Activated T-cell treated with anti-CD3 and anti-CD28 coated beads for 48 hours (primary cell): ENCODE data around the gene RASA1.

Experiments used
- DNase-seq: peaks from one replicate; pipeline ENCODE4 v3.0.0-alpha.2; 2020; ENCODE audit warnings: low read depth

The RASA1 gene

GRCh38 chr5:87361031-87361445 is 93.4 kb downstream of the RASA1 start:
- no peak for DNase-seq

DNA sequence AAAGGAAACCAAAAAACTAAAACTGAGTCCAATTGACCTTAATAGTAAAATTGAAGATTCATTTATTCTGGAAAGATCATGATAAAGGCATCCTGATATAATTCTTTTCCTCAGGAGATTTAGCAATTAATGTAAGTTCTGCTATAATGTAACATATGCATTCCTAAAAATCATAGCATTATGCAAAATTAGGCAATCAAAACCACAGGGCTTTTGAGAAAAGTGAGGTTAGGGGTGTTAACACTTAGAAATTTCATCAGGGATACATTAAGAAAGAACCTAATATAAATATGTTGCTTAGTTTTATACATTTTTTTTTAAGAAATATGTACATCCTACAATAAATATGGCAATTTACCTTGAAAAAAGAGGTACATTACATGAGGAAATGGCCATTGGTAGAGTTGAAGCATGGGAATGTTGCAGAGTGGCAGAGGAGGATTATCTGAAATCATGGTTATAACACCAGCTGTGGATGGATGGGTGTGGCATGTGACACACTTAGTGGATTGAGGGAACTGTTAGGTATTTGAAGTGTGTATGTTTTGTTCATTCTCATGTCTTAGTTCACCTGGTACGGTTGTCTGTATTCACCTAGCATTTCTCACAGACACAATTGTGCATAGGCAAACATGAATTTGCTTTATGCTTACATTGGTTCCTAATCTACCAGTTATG is 94.0 kb downstream of the RASA1 start:
- DNase-seq = no peak

DNA sequence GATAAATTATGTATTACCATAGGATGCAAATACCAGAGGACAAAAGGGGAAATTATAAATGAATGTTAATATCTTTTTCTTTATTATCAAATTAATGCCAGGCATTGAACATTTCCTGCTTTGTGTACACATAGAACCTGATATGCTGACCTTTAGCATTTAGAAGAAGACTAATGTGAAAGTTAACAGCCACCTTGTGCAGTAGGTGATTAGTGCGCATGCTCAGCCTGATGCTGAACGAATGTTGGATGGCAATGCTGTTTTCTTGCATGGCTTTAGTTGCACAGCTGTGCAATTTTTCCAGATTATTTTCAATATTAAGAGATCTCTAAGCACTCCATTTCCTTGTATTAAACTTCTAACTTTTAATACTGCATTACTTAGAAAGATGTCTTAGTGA is 99.6 kb downstream of the RASA1 start:
- no peak for DNase-seq

DNA sequence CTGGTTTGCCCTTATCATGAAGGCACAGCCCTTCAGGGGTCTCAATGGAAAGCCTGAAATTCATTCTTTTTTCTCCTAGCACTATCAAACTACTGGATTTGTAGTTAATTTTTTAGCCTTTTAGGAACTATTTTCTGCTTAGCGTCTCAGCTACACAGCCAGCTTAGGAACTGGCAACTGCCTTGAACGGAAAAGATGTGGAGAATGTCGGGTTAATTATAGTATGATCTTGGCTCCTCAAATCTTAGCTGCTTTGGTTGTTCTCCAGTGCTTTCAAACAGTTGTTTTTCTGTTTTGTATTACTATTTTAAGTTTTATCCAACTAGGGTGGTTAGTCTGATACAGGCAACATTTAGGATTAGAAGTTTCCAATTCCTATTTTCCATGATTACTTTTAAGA is 100.9 kb downstream of the RASA1 start:
- no peak for DNase-seq

DNA sequence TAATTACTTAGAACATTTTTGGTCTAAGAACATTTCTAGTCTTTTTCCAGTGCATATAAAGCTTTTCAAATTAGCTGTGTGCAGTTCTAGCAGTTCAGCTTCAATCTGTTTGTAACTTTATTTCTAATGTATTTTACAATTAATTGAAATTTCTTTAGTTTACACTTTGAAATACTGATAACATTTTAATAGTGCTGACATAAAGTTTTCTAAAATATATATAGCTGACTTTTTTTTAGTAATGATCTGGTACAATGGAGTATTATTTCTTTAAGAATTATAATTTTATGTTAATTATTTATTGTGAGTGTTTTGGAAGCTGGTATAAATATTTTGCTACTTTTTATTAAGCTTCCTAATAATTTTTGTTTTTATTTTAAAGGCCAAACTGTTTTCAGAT is 101.7 kb downstream of the RASA1 start:
- DNase-seq = no peak

DNA sequence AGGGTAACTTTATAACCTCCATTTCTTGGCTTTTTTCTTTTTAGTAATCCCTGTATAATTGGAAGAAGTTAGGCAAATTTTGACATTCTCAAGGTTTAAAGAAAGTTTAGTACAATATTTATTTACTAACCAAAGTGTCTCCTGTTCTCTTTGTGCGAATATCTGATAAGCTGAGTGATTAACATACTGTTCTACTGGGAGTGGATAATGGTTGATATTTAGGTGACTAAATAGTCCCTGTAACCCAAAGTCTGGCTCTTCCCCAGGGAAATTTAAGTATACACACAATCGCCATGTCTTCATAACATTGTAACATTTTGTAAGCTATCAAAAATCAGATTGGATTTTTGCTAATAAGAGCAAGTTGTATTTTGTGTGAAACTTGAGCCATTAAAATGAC is 105.0 kb downstream of the RASA1 start:
- no peak for DNase-seq

- DNase-seq = no peak
Observed at GRCh38 chr5:87382224-87382623, 114.5 kb downstream of the RASA1 start.

- DNase-seq = no peak
Observed at GRCh38 chr5:87383216-87383615, 115.5 kb downstream of the RASA1 start.

DNA sequence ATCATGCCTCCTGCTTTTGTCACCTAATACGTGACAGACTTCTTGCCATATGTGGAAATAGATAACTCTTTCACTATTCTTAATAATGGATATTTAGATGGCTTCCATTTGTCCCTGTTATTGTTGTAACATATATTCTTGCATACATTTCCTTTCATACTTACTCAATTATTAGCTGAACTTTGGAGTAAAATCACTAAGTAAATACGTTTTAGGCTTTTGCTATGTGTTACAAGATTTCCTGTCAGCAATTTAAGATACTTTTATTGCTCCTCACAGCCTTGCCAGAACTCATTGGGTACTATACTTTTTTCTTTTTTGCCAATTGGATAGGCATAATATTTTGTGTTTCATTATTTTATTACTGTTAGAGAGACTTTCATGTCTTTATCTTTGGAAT is 118.1 kb downstream of the RASA1 start:
- no peak for DNase-seq

DNA sequence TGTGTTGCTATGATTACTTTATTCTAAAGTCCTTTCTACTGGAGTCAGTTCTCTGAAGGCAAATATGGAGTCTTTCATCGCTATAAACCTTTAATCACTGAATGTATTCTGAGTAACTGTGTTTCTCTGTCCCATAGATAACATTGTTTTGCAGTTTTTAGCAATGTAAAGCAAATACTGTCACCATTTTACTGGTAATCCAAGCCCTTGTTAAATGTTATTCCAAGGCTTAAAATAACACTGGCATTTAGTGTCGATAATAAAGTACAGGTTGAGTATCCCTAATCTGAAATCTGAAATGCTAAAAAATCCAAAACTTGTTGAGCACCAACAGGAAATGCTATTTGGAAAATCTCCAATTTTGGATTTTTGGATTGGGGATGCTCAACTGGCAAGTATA is 120.4 kb downstream of the RASA1 start:
- DNase-seq = no peak

GRCh38 chr5:87389296-87390034 is 121.8 kb downstream of the RASA1 start:
- no peak for DNase-seq

DNA sequence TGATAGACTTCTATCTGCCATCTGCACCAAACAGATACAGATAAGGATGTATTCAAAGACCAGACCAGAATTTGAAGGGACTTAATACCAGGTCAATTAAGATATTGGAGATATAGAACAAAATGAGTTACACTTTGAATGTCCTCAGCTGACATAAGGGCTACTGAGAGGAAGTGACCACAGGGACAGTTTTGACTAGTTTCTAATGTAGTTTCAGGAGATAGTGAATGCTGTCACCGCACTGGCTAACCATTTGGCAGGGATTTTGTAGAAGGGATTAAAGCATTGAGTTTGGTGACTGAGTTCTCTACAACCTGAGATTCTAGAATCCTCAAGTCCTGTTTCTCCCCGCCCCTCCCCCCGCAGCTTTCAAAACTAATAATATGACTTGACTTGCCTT is 122.4 kb downstream of the RASA1 start:
- DNase-seq = no peak

DNA sequence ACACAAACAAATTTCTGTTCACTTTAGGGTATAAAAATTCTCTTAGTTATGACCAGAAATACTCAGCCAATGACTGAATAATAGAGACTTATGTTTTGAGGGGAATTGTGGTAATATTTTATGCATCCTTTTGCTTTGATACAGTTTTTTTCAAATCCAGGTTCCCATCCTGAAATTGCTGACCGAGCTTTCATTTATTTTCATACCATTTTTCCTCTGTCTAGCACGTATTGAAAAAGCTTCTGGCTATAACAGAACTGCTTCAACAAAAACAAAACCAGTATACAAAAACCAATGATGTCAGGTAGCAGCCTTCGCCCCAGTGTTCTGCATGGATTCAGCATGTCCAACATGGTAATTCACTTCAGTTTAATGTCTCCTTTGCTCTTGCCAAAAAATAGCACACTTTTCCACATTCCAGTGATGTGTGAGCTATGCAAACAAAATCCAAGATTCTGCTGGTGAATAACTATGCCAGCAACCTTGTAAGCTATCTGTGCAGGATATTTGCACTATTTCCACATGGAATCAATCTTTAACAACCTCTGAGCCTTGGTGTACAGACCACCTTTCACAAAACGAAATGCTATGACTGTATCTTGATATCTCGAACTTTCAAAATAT is 123.0 kb downstream of the RASA1 start:
- DNase-seq = no peak

DNA sequence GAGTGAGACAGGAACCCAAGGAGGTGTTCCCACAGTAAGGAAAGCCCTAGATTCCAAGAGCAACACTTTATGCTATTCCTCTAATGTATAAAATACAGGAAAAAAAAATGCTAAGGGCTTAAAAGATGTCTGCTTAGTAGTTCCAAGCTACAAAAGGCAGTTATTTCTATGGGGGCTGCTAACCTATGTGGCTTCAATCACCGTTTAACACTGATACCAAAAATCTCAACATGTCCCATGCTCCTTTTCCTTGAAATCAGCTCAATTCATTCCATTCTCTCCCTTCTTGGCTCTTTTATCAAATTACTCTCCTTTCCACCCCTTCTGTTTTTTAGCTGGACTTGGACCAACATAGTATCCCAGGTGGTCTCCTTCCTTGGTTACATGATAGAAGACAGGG is 124.5 kb downstream of the RASA1 start:
- no peak for DNase-seq

- no peak for DNase-seq
Observed at GRCh38 chr5:87392801-87393200, 125.1 kb downstream of the RASA1 start.

- no peak for DNase-seq
Observed at GRCh38 chr5:87393331-87393730, 125.6 kb downstream of the RASA1 start.

DNA sequence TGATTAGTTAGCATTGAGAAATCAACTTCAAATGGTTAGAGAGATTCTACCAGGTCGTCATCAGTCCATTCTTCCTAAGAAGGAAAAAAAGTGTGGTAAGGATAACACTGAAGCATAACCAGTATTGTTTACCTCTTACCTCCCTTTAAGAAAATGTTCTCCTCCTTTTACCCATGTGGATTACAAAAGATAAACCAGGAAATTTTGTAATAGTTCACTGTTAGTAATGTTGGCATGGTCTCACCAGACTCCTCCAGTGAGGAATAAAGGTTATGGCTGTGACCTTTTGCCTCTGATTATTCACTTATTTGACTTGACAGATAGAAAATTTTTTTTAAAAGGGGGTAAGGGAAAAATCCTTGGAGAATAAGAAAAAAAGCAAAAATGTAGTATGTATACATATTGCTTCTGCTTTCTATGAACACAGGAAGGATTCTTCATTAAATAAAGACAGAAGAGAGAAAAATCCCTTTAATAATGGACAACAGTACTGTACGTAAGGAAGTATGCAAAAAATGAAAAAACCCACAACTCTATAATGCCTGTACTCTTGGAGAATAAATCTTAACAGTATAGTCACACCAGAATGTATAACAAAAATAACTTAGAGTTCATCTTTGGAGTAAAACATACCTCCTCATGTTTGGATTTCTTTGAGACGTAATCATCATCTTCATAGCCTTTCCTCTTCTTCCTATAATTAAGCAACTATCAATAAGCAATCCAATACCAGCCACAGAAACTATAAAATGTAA is 126.9 kb downstream of the RASA1 start:
- no peak for DNase-seq

- DNase-seq = no peak
Observed at GRCh38 chr5:87398981-87399614, 131.4 kb downstream of the RASA1 start.

- DNase-seq = no peak
Observed at GRCh38 chr5:87399720-87400119, 132.0 kb downstream of the RASA1 start.

DNA sequence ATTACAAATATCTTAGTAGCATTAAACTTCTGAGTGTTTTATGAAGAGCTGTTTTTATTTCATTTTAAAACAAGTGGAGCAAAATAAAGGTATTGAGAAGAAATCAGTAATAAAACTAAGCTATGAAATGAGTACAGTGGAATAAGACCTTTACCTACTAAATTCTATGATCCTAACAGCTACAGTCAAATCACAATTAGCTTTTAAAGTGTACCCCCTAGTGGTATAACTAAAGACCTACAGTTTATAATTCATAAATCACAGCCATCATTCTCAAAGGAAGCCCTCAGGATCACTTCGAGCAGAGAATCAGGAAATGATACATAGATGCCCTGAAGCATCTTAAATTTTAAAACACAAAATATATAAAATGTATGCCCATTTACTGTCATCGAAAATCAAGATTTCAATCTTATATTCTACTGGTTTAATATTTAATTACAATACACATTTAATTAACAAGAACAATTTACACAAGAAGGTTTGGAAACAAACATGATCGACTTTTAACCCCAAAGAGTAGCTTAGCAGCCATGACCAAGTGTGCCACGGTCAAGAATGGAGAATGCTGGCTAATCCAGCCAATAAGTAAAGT is 132.7 kb downstream of the RASA1 start:
- DNase-seq = no peak

GRCh38 chr5:87401626-87402025 is 133.9 kb downstream of the RASA1 start:
- DNase-seq = no peak

- DNase-seq = no peak
Observed at GRCh38 chr5:87403409-87403808, 135.7 kb downstream of the RASA1 start.
